Gastrocnemius medialis (tissue), 4 donors: ENCODE results near the gene IL5.

Experiments used
- CTCF ChIP-seq, 5 experiments: fragments of 450-650 bp in 3 of 5; fragments of 200-600 bp in 2 of 5; sonication (generic) in 2 of 5; IDR thresholded peaks in 4 of 5; conservative IDR thresholded peaks in 1 of 5; 1 replicate in 4 of 5; 2 replicates in 1 of 5; pipeline ENCODE4 v1.5.1; 2016 to 2019; ENCODE audit warnings: antibody characterized with exemption in 5 of 5, mild to moderate bottlenecking in 3 of 5, moderate library complexity in 3 of 5
- POLR2A ChIP-seq, 2 donors: fragments of 450-650 bp; IDR thresholded peaks; one replicate each; pipeline ENCODE4 v1.6.1; 2017; ENCODE audit warnings: antibody characterized with exemption in 2 of 2, mild to moderate bottlenecking in 2 of 2, moderate library complexity in 2 of 2

GRCh38 chr5:132589467-132589866 is 46.1 kb upstream of the IL5 start:
- TF ChIP-seq CTCF (IDR thresholded peaks at IDR 0.05 in 4 of 5, conservative IDR thresholded peaks at IDR 0.05 in 1 of 5): no peak
- TF ChIP-seq POLR2A (IDR thresholded peaks at IDR 0.05): no peak
